Prostate gland (tissue), 2 donors: ENCODE data around the gene MKRN2OS. TPM values are rescaled to one million over a fixed set of nuclear protein-coding genes. Genes with fewer than 3 reads are reported as not detected.

Experiments
- DNase-seq: peaks from one replicate; pipeline ENCODE4 v3.0.0-alpha.2; 2019; ENCODE audit warnings: low spot score
- H3K27ac ChIP-seq, 2 donors: fragments of 200-600 bp; sonication (generic); 2 replicates each; pipeline ENCODE4 v1.5.1; 2017 to 2019
- H3K27me3 ChIP-seq: fragments of 200-600 bp; sonication (generic); replicated peaks from 2 replicates; pipeline ENCODE4 v1.5.1; 2019; ENCODE audit not compliant: insufficient read depth
- H3K36me3 ChIP-seq, 2 donors: fragments of 200-600 bp; sonication (generic); 1 replicate in 1 of 2; 2 replicates in 1 of 2; pipeline versions ENCODE4 v1.5.1 to v1.8.1; 2017 to 2019
- H3K4me1 ChIP-seq: fragments of 200-600 bp; sonication (generic); replicated peaks from 2 replicates; pipeline ENCODE4 v1.5.1; 2019
- H3K4me3 ChIP-seq, 2 donors: fragments of 200-600 bp; sonication (generic); 2 replicates each; pipeline ENCODE4 v1.5.1; 2017 to 2019
- H3K9me3 ChIP-seq: fragments of 200-600 bp; sonication (generic); 2 replicates; pipeline ENCODE4 v1.5.1; 2017
- POLR2A ChIP-seq: fragments of 450-650 bp; IDR thresholded peaks from one replicate; pipeline ENCODE4 v1.6.1; 2016; ENCODE audit warnings: antibody characterized with exemption, mild to moderate bottlenecking
- POLR2AphosphoS5 ChIP-seq: sonication (generic); formaldehyde crosslinking; IDR thresholded peaks from one replicate; pipeline ENCODE4 v1.6.1; 2017; ENCODE audit warnings: antibody characterized with exemption
- WGBS: methylation state at CpG from one replicate; pipeline ENCODE4 v1.1.5; 2018; 5-methylcytosine and 5-hydroxymethylcytosine counted together
- intact Hi-C: fragments of 100-400 bp; cut with DNase I; formaldehyde crosslinking; loops from one replicate; pipeline ENCODE4 v1.14.2; 2022
- total RNA-seq, 2 donors: library from RNA; depleted of rRNA; stranded (reverse); fragments of >200 nt; gene quantifications; one replicate each; pipeline ENCODE4 v1.1.0, GENCODE V29; 2016
- TF ChIP-seq, protein P1 (sequence below), 4 experiments: fragments of 200-600 bp in 2 of 4; fragments of 450-650 bp in 2 of 4; sonication (generic) in 2 of 4; IDR thresholded peaks; 1 replicate in 3 of 4; 2 replicates in 1 of 4; pipeline ENCODE4 v1.5.1; 2016 to 2019; ENCODE audit warnings: antibody characterized with exemption in 4 of 4, mild to moderate bottlenecking in 2 of 4, moderate library complexity in 2 of 4

Gene MKRN2OS
- total RNA-seq, 2 donors from 2014 or later, result 1.0 to 2.7 TPM

DNA sequence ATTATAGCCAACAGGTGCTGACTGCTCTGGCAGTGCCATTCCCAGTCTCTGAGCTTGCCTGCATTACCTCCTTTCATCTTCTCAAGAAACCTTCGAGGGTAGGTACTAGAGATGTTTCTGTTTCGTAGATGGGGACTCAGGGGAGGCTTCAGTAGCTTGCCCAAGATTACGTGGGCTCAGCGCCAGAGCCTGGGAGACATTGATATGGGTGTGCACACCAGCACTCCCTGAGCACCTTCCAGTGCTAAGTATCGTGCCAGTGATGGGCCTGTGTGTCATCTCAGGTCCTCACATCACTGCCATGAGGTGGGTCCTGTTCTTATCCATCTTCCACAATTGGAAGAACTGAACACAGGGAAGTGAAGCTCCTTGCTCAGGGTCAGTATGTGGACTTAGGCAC lies 45.8 kb downstream of the MKRN2OS start:
- no peak overlapping the region for H3K27ac ChIP-seq
- TF ChIP-seq POLR2A (no peak), POLR2AphosphoS5 (no peak)
- TF ChIP-seq, protein P1, sequence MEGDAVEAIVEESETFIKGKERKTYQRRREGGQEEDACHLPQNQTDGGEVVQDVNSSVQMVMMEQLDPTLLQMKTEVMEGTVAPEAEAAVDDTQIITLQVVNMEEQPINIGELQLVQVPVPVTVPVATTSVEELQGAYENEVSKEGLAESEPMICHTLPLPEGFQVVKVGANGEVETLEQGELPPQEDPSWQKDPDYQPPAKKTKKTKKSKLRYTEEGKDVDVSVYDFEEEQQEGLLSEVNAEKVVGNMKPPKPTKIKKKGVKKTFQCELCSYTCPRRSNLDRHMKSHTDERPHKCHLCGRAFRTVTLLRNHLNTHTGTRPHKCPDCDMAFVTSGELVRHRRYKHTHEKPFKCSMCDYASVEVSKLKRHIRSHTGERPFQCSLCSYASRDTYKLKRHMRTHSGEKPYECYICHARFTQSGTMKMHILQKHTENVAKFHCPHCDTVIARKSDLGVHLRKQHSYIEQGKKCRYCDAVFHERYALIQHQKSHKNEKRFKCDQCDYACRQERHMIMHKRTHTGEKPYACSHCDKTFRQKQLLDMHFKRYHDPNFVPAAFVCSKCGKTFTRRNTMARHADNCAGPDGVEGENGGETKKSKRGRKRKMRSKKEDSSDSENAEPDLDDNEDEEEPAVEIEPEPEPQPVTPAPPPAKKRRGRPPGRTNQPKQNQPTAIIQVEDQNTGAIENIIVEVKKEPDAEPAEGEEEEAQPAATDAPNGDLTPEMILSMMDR (IDR thresholded peaks at IDR 0.05), result no peak
- H3K27me3 ChIP-seq, result no peaks in the 10 kb centered on the region
- H3K4me1 ChIP-seq, result no peaks in the 10 kb centered on the region
- H3K36me3 ChIP-seq, result no peaks in the 10 kb centered on the region
- intact Hi-C loops, result no loop called here
- no peak for DNase-seq
- WGBS, result 89% methylated on average over 5 of the region's 5 CpGs
- no peak overlapping the region for H3K4me3 ChIP-seq
- no peaks in the 10 kb centered on the region for H3K9me3 ChIP-seq

DNA sequence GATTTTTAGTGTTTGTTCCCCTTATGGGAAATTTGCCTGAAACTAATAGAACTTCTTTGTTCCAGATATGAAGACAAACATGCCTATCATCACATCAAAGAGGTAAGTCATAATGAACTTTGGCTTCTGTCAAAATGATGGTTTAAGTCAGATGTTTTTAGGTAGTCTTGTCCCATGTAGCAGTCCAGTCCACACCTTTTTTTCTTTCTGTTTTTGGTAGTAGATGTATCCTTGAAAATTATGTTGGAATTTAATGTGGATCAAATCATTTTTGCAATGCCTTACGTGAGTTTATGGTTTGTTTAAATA lies 48.9 kb downstream of the MKRN2OS start:
- no peak for DNase-seq
- WGBS, result 61% methylated on average over 1 of the region's 1 CpG
- Histone ChIP-seq H3K4me1 (no peaks in the 10 kb centered on the region), H3K36me3 (no peaks in the 10 kb centered on the region), H3K4me3 (no peak overlapping the region), H3K27me3 (no peaks in the 10 kb centered on the region), H3K27ac (no peak overlapping the region), H3K9me3 (no peaks in the 10 kb centered on the region)
- intact Hi-C loops, result no loop called here
- TF ChIP-seq POLR2A, result no peak
- TF ChIP-seq POLR2AphosphoS5, result no peak
- TF ChIP-seq, protein P1 (IDR thresholded peaks at IDR 0.05), result no peak

DNA sequence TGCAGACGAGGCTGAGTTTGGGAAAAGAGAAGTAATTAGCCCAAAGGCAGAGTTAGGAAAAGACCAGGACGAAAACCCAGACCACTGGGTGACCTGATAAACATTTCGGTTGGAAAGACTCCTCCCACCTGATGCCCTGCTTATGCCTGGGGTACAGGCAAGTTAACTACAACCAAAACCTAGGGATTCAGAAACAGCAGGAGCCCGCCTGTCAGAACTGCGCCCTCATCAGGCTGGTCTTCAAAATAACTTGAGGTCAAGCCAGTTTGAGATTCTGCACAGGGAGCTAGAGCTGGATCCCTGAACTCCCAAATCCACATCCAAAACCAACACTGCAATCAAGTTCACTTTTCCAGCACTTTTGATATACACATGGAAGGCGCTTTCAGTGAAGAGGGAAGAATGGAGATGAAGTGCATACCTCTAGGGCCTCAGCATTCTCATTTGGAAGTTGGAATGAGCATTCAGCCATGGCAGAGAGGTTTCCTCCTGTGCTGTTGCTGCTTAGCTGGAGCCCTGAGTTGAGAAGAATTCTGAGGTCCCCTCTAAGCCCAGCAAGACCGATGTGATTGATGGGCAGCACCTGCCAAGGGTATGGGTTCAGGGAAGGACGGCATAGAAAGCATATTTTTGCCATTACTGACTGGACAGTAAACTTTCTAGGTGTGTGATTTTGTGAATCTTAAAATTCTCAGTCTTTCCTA lies 49.4 kb downstream of the MKRN2OS start:
- DNase-seq, result no peak
- TF ChIP-seq POLR2A (no peak), POLR2AphosphoS5 (no peak)
- TF ChIP-seq, protein P1 (IDR thresholded peaks at IDR 0.05), result no peak
- no peak overlapping the region for H3K27ac ChIP-seq
- no peaks in the 10 kb centered on the region for H3K9me3 ChIP-seq
- no peaks in the 10 kb centered on the region for H3K27me3 ChIP-seq
- no peaks in the 10 kb centered on the region for H3K4me1 ChIP-seq
- no peaks in the 10 kb centered on the region for H3K36me3 ChIP-seq
- 96% methylated on average over 8 of the region's 8 CpGs for whole genome bisulfite sequencing
- intact Hi-C loops, result no loop called here
- no peak overlapping the region for H3K4me3 ChIP-seq

DNA sequence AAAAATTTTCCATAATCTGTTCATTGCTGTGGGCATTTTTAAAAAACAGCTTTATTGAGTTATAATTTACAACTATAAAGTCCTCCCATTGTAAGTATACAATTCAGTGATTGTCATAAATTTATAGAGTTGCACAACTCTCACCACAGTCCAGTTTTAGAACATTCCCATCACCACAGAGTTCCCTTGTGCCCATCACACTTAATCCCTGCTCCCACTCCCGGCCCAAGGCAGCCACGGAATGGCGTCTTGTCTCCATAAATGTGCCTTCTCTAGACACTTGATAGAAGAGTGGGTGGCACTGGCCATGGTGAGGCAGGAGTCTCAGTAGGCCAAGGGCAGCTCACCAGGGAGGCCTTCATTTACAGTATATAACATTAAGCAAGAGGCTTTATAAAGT lies 54.8 kb downstream of the MKRN2OS start:
- H3K9me3 ChIP-seq, result no peaks in the 10 kb centered on the region
- no peak for DNase-seq
- no peaks in the 10 kb centered on the region for H3K36me3 ChIP-seq
- TF ChIP-seq POLR2A (no peak), POLR2AphosphoS5 (no peak)
- TF ChIP-seq, protein P1 (IDR thresholded peaks at IDR 0.05), result no peak
- no peak overlapping the region for H3K27ac ChIP-seq
- intact Hi-C loops, result no loop called here
- H3K27me3 ChIP-seq, result no peaks in the 10 kb centered on the region
- 79% methylated on average over 3 of the region's 3 CpGs for WGBS
- H3K4me3 ChIP-seq, result no peak overlapping the region
- H3K4me1 ChIP-seq, result no peaks in the 10 kb centered on the region

DNA sequence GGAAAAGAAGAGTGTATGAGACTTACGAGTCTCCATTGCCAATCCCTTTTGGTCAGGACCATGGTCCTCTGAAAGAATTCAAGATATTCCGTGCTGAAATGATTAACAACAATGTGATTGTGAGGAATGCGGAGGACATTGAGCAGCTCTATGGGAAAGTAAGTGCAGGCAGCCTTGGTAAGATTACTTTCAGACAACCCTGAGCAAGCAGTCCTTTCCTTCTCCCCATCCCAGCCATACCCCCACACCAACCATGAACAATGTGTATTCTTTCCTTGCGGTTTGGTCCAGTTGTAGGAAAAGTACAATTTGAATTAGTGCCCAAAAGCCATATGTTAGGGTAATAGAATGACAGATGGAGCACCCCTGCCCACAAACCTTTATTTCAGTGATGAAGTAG lies 55.5 kb downstream of the MKRN2OS start:
- no peak for DNase-seq
- TF ChIP-seq POLR2AphosphoS5, result no peak
- no peak for TF ChIP-seq POLR2A
- TF ChIP-seq, protein P1 (IDR thresholded peaks at IDR 0.05), result no peak
- intact Hi-C loops, result loop anchor here (5.0 kb wide), 1 partner anchor 67 kb away; the partner anchor contains the start of gene MKRN2
- Histone ChIP-seq H3K36me3 (no peaks in the 10 kb centered on the region), H3K27ac (no peak overlapping the region), H3K9me3 (no peaks in the 10 kb centered on the region), H3K4me3 (no peak overlapping the region), H3K27me3 (no peaks in the 10 kb centered on the region), H3K4me1 (no peaks in the 10 kb centered on the region)
- WGBS, result 86% methylated on average over 4 of the region's 4 CpGs
